SK-N-MC (cell line): ENCODE data around the gene ZNF507.
A peak's percentile ranks its signal among the peaks of the same experiment; 100 is the strongest.

Source experiments
- DNase-seq: peaks from one replicate; pipeline ENCODE4 v3.0.0-alpha.2; 2011; ENCODE audit warnings: low read depth, low spot score
- H3K27ac ChIP-seq: fragments of 200-600 bp; sonication (generic); 2 replicates; pipeline ENCODE4 v1.5.1; 2016; ENCODE audit warnings: mixed run types
- H3K36me3 ChIP-seq: fragments of 200-600 bp; sonication (generic); 2 replicates; pipeline ENCODE4 v1.6.1; 2017; ENCODE audit warnings: antibody characterized with exemption, low read length, mixed read lengths; ENCODE audit not compliant: insufficient read depth
- H3K4me3 ChIP-seq: fragments of 200-600 bp; sonication (generic); 2 replicates; pipeline ENCODE4 v1.5.1; 2016
- H3K9ac ChIP-seq: fragments of 200-600 bp; sonication (generic); 2 replicates; pipeline ENCODE4 v1.8.0; 2017; ENCODE audit warnings: mixed run types, mixed read lengths; ENCODE audit not compliant: insufficient read length
- H3K9me3 ChIP-seq: fragments of 200-600 bp; sonication (generic); 2 replicates; pipeline ENCODE4 v1.6.1; 2017; ENCODE audit warnings: low read depth, mild to moderate bottlenecking, antibody characterized with exemption, low read length, moderate library complexity, mixed read lengths
- EZH2 ChIP-seq: fragments of 200-600 bp; sonication (generic); IDR thresholded peaks from one replicate; pipeline ENCODE4 v1.6.1; 2017; ENCODE audit warnings: antibody characterized with exemption
- FOXP2 ChIP-seq: optimal IDR thresholded peaks from 2 replicates; pipeline ENCODE3; 2011; ENCODE audit warnings: mild to moderate bottlenecking, moderate library complexity; ENCODE audit not compliant: insufficient read depth; ENCODE audit errors: extremely low read length, control extremely low read depth
- POLR2AphosphoS5 ChIP-seq: IDR thresholded peaks from 2 replicates; pipeline ENCODE4 v1.6.1; 2012; ENCODE audit warnings: mild to moderate bottlenecking, low read depth, low read length, borderline replicate concordance

ZNF507 gene

DNA sequence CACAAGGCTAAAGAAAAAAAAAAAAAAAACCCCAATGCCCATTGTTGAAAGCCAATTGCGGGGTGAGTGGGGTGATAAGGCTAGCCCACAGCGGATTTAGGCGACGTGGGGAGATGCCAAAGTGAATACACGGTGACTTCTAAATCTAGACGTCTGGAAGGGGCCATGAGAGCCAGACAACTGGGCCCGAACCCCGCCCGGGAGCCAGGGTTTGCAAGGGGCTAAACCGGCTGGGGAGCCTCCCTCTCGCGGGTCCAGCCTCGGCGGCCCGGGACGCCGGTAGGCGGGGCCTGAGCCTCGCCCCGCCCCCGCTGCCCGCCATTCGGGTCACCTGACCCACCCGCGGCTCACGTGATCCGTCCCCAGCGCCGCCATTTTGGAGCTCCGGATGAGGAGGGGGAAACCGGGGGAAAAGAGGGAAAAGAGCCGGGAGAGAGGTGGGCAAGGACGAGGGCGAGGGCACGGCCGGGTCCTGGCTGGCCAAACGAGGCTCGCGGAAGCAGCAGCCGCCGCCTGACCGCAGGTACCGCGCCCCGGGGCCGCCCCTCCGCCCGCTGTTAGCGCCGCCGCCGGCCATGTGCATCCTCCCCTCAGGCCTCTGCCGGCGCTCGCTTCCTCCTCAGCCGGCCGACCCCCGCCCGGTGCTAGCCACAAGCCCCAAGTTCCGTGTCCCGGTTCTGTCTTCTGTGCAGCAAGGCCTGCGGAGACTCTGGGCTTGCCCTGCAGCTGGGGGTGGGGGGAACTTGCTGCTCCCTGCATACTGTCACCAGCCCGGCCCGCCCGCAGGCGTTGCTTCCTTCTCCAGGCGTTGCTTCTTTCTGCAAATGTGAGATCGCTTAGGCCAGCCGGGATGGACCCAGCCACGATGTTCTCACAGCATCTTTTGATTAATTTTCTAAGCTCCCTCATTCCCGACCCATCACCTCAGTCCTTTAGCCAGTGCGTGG is at the start of gene ZNF507:
ZNF507 (plus strand) TSS at position 350 of the 947 bp plus-strand sequence. CDS start 7,221 bp downstream, outside the sequence.
- Histone ChIP-seq H3K9me3 (no peaks in the 10 kb centered on the region), H3K27ac (peak within 1 kb of the TSS; percentile 72), H3K9ac (peak within 1 kb of the TSS; percentile 96), H3K36me3 (peaks cover 35% of the 10 kb centered on the region), H3K4me3 (peak within 1 kb of the TSS; percentile 96)
- peak; percentile 79 for TF ChIP-seq POLR2AphosphoS5
- TF ChIP-seq FOXP2 = no peak
- no peak for TF ChIP-seq EZH2
- DNase-seq = no peak

DNA sequence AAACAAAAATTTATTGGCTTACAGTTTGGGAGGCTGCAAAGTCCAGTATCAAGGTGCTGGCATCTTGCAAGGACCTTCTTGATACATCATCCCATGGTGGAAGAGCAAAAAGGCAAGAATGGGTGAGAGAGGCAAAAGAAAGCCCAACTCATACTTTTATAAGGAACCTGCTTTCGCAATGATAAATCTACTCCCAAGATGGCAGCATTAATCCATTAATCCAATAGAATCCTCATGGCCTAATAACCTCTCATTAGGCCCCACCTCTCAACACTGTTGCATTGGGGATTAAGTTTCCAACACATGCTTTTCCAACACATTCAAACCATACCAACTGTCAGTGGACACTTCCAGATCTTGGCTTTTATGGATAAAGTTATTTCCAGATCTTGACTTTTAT is 48.7 kb upstream of the ZNF507 start:
- no peak overlapping the region for H3K4me3 ChIP-seq
- H3K27ac ChIP-seq = no peak overlapping the region
- no peak overlapping the region for H3K9ac ChIP-seq
- no peak for DNase-seq
- TF ChIP-seq EZH2 = no peak
- TF ChIP-seq FOXP2 = no peak
- no peak for TF ChIP-seq POLR2AphosphoS5
- H3K9me3 ChIP-seq = peaks cover 3% of the 10 kb centered on the region; the same call in 1 of the 2 replicates
- H3K36me3 ChIP-seq = no peaks in the 10 kb centered on the region

DNA sequence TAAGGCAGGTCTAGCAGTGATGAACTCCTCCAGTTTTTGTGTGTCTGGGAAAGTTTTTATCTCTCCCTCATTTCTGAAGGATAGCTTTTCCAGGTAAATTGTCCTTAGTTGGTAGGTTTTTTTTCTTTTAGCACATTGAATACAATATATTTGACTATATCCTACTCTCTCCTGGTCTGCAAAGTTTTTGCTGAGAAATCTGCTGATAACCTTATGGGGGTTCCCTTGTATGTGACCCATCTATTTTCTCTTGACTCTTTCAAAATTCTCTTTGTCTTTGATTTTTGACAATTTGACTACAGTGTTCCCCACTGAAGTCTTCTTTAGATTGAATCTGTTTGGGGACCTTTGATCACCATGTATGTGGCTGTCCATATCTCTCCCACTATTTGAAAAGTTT is 42.6 kb upstream of the ZNF507 start:
- TF ChIP-seq FOXP2 (no peak), EZH2 (no peak), POLR2AphosphoS5 (no peak)

DNA sequence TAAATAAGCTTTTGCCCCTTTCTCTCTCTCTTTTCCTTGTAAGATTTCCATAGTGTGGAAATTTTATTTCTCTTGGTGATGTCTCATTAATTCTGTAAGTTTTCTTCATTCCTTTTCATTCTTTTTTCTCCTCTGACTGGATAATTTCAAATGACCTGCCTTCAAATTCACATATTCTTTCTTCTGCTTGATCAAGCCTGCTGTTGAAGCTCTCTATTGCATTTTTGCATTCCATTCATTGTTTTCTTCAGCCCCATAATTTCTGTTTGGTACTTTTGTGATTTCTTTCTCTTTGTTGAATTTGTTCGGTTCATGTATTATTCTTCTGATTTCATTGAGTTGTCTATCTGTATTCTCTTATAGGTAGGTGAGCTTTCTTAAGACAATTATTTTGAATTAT is 42.2 kb upstream of the ZNF507 start:
- Histone ChIP-seq H3K9me3 (peaks cover 3% of the 10 kb centered on the region; the same call in 1 of the 2 replicates), H3K27ac (no peak overlapping the region), H3K4me3 (no peak overlapping the region), H3K36me3 (no peaks in the 10 kb centered on the region), H3K9ac (no peak overlapping the region)
- TF ChIP-seq POLR2AphosphoS5 = no peak
- TF ChIP-seq FOXP2 = no peak
- TF ChIP-seq EZH2 = no peak
- DNase-seq = no peak

More for the DNA sequence above, 42.6 kb upstream of the ZNF507 start:
- Histone ChIP-seq H3K27ac (no peak overlapping the region), H3K9ac (no peak overlapping the region), H3K36me3 (no peaks in the 10 kb centered on the region), H3K9me3 (peaks cover 3% of the 10 kb centered on the region; the same call in 1 of the 2 replicates), H3K4me3 (no peak overlapping the region)
- DNase-seq = no peak

DNA sequence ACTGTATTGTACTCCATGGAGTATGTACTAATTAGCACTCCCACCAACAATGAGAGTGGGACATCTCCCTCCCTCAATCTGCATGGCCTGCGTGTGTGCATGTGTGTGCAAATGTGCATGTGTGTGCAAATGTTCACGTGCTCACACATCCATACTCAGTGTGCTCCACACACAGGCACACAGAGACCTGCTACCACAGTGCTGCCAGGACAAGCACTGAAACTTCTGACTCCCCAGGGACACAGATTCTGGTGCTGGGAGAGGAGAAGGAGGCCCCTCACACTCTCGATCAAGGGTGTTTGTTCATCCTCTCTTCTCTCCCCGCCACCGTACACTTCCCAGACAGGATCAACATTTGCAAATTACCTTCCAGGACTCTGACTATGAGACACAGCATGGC is 37.8 kb upstream of the ZNF507 start:
- Histone ChIP-seq H3K4me3 (no peak overlapping the region), H3K27ac (no peak overlapping the region), H3K9me3 (no peaks in the 10 kb centered on the region), H3K36me3 (no peaks in the 10 kb centered on the region), H3K9ac (no peak overlapping the region)
- no peak for DNase-seq
- TF ChIP-seq EZH2 = no peak
- TF ChIP-seq POLR2AphosphoS5 = no peak

DNA sequence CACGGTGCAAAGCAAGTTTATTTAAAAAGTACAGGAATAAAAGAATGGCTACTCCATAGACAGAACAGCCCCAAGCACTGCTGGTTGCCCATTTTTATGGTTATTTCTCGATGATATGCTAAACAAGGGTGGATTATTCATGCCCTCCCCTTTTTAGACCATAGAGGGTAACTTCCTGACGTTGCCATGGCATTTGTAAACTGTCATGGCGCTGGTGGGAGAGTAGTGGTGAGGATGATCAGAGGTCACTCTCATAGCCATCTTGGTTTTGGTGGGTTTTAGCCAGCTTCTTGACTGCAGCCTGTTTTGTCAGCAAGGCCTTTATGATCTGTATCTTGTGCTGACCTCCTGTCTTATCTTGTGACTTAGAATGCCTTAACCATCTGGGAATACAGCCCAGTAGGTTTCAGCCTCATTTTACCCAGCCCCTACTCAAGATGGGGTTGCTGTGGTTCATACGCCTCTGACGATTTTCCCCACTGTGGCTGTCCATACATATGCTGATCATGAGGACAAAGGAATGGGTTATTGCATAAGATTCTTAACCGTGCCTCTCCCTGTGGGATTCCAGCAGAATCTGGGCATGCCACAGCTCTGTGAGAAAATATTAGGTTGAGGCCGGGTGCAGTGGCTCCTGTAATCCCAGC is 36.9 kb upstream of the ZNF507 start:
- H3K4me3 ChIP-seq = no peak overlapping the region
- no peak for DNase-seq
- H3K9me3 ChIP-seq = no peaks in the 10 kb centered on the region
- H3K9ac ChIP-seq = no peak overlapping the region
- H3K27ac ChIP-seq = no peak overlapping the region
- no peak for TF ChIP-seq FOXP2
- TF ChIP-seq EZH2 = no peak
- no peak for TF ChIP-seq POLR2AphosphoS5
- no peaks in the 10 kb centered on the region for H3K36me3 ChIP-seq

DNA sequence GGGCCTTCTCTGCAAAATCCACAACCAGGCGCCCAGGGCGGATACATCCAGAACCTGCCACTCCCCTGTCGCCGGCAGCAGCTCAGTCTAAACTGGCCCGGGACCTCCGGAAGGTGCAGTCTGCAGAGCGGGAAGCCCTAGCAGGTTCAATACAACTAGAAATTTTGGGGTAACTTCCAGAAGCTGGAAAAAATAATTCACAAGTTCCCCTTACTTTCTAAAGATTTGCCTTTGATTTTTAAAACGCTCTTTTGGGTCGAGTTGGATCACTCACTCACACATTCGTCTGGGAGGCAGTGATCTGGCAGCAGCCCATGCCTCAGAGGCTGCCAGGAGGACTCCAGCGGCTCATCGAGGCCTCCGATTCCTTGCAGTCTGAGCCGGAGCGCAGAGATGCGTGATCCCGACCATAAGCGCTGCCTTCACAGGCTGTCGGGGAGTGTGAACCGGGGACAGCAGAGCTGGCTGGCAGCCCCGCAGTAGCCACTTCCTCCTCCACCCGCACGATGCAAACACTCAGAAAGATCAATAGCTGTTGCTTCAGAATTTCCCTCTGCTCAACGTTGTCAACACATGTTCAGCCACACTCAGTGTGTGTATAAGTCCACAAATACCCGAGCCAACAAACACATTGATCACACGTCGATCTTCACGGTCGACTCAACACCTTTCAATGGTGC is 35.6 kb upstream of the ZNF507 start:
- Histone ChIP-seq H3K36me3 (no peaks in the 10 kb centered on the region), H3K9me3 (no peaks in the 10 kb centered on the region), H3K4me3 (no peak overlapping the region), H3K27ac (no peak overlapping the region), H3K9ac (no peak overlapping the region)
- DNase-seq = no peak
- TF ChIP-seq FOXP2 = no peak
- no peak for TF ChIP-seq POLR2AphosphoS5
- no peak for TF ChIP-seq EZH2

DNA sequence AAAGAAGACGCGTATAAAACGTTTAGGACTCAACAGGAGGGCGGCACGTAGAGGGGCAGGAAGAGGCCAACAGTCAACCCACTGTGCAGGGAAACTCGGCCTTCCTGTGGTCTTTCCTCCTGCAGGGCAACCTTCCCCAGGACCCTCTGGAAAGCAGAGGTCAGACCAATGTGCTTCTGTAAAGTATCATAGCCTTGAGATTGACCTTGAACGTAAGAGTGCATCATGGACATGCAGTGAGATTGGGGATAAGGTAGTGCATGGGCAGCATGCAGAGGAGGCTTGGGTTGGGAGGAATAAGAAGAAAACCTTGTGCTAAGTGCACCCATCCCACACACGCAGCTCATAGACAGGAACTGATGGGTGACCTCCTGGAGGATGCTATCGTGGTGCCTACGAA is 34.0 kb upstream of the ZNF507 start:
- DNase-seq = no peak
- no peak overlapping the region for H3K4me3 ChIP-seq
- no peak overlapping the region for H3K27ac ChIP-seq
- no peaks in the 10 kb centered on the region for H3K9me3 ChIP-seq
- H3K36me3 ChIP-seq = no peaks in the 10 kb centered on the region
- TF ChIP-seq FOXP2 (no peak), POLR2AphosphoS5 (no peak), EZH2 (no peak)
- H3K9ac ChIP-seq = no peak overlapping the region
